ENCODE results near the gene F2. TPM values are rescaled to one million over a fixed set of nuclear protein-coding genes. Genes with fewer than 3 reads are reported as not detected.

Gene F2
- total and polyA plus RNA-seq, 4 donors, result 631 to 1,505 (median 1,232) TPM

GRCh38 chr11:46726206-46726862 lies 7.3 kb downstream of the F2 start:
- 94% methylated on average over 26 of the region's 26 CpGs for WGBS
- no peak overlapping the region for H3K9ac ChIP-seq (ENCODE audit: low read depth in 1 of 2, low read length in 2 of 2)

More at GRCh38 chr11:46726206-46726862, 7.3 kb downstream of the F2 start:
- peaks cover 13 to 52% (median 43%) of the 10 kb centered on the region in 4 donors for H3K36me3 ChIP-seq (ENCODE audit: control insufficient read depth in 4 of 4, insufficient read depth in 3 of 4, low read depth in 1 of 4, low read length in 3 of 4)
- H3K27ac ChIP-seq (ENCODE audit: low read depth in 1 of 2, low read length in 2 of 2), result no peak overlapping the region
- no peaks in the 10 kb centered on the region for H3K27me3 ChIP-seq (ENCODE audit: control insufficient read depth in 4 of 4, insufficient read depth in 4 of 4, low read length in 3 of 4)
- peaks cover 9 to 60% (median 33%) of the 10 kb centered on the region in 4 donors for H3K4me1 ChIP-seq (ENCODE audit: control insufficient read depth in 4 of 4, insufficient read depth in 4 of 4, low read length in 3 of 4)
- TF ChIP-seq JUND (IDR thresholded peaks at IDR 0.05) (no peak), NR2F2 (IDR thresholded peaks at IDR 0.05) (no peak), HNF4A (conservative IDR thresholded peaks at IDR 0.05) (no peak), HNF4G (IDR thresholded peaks at IDR 0.05) (no peak), YY1 (IDR thresholded peaks at IDR 0.05) (no peak), GABPA (IDR thresholded peaks at IDR 0.05 in 1 of 2, conservative IDR thresholded peaks at IDR 0.05 in 1 of 2) (no peak), CTCF (IDR thresholded peaks at IDR 0.05; ENCODE audit: low read depth, low read length, missing input control) (no peak), FOXA1 (IDR thresholded peaks at IDR 0.05) (no peak), RXRA (IDR thresholded peaks at IDR 0.05) (no peak), MAX (IDR thresholded peaks at IDR 0.05) (no peak), ATF3 (IDR thresholded peaks at IDR 0.05) (no peak), TAF1 (conservative IDR thresholded peaks at IDR 0.05) (no peak), RAD21 (IDR thresholded peaks at IDR 0.05) (no peak), EGR1 (IDR thresholded peaks at IDR 0.05; ENCODE audit: low read depth in 2 of 2) (no peak)
- TF ChIP-seq, protein P1, sequence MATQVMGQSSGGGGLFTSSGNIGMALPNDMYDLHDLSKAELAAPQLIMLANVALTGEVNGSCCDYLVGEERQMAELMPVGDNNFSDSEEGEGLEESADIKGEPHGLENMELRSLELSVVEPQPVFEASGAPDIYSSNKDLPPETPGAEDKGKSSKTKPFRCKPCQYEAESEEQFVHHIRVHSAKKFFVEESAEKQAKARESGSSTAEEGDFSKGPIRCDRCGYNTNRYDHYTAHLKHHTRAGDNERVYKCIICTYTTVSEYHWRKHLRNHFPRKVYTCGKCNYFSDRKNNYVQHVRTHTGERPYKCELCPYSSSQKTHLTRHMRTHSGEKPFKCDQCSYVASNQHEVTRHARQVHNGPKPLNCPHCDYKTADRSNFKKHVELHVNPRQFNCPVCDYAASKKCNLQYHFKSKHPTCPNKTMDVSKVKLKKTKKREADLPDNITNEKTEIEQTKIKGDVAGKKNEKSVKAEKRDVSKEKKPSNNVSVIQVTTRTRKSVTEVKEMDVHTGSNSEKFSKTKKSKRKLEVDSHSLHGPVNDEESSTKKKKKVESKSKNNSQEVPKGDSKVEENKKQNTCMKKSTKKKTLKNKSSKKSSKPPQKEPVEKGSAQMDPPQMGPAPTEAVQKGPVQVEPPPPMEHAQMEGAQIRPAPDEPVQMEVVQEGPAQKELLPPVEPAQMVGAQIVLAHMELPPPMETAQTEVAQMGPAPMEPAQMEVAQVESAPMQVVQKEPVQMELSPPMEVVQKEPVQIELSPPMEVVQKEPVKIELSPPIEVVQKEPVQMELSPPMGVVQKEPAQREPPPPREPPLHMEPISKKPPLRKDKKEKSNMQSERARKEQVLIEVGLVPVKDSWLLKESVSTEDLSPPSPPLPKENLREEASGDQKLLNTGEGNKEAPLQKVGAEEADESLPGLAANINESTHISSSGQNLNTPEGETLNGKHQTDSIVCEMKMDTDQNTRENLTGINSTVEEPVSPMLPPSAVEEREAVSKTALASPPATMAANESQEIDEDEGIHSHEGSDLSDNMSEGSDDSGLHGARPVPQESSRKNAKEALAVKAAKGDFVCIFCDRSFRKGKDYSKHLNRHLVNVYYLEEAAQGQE (IDR thresholded peaks at IDR 0.05), result no peak
- TF ChIP-seq, protein P2, sequence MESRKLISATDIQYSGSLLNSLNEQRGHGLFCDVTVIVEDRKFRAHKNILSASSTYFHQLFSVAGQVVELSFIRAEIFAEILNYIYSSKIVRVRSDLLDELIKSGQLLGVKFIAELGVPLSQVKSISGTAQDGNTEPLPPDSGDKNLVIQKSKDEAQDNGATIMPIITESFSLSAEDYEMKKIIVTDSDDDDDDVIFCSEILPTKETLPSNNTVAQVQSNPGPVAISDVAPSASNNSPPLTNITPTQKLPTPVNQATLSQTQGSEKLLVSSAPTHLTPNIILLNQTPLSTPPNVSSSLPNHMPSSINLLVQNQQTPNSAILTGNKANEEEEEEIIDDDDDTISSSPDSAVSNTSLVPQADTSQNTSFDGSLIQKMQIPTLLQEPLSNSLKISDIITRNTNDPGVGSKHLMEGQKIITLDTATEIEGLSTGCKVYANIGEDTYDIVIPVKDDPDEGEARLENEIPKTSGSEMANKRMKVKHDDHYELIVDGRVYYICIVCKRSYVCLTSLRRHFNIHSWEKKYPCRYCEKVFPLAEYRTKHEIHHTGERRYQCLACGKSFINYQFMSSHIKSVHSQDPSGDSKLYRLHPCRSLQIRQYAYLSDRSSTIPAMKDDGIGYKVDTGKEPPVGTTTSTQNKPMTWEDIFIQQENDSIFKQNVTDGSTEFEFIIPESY (IDR thresholded peaks at IDR 0.05), result no peak
- no peak overlapping the region for H3K4me3 ChIP-seq (ENCODE audit: low read depth in 1 of 3, low read length in 3 of 3)
- no peak for DNase-seq (ENCODE audit: low spot score)
- no peaks in the 10 kb centered on the region for H3K9me3 ChIP-seq (ENCODE audit: control insufficient read depth in 4 of 4, low read length in 3 of 4)

Measured in liver (tissue), 9 donors.